H1 (cell line): ENCODE measurements around the gene OSBPL6. TPM values are rescaled to one million over a fixed set of nuclear protein-coding genes. Genes with fewer than 3 reads are reported as not detected.

Experiments
- EZH2 ChIP-seq: fragments of 200-600 bp; sonication (generic); IDR thresholded peaks from 2 replicates; pipeline ENCODE4 v1.7.1; 2012; ENCODE audit warnings: low read depth, mild to moderate bottlenecking, moderate library complexity, low read length, inconsistent platforms; ENCODE audit not compliant: severe bottlenecking
- GABPA ChIP-seq: IDR thresholded peaks from 2 replicates; pipeline ENCODE4 v1.6.1; 2011; ENCODE audit warnings: mild to moderate bottlenecking, low read length, moderate library complexity, borderline replicate concordance; ENCODE audit not compliant: insufficient read depth
- MAFK ChIP-seq: IDR thresholded peaks from 2 replicates; pipeline ENCODE4 v1.6.1; 2012; ENCODE audit warnings: low read depth, mild to moderate bottlenecking, improper control_type of control experiment, low read length
- RAD21 ChIP-seq, 2 experiments: IDR thresholded peaks in 1 of 2; conservative IDR thresholded peaks in 1 of 2; 2 replicates each; pipeline ENCODE4 v1.6.1; 2011; ENCODE audit warnings: low read depth in 2 of 2, low read length in 2 of 2, improper control_type of control experiment in 1 of 2, inconsistent platforms in 1 of 2, mild to moderate bottlenecking in 1 of 2, moderate library complexity in 1 of 2
- TAF1 ChIP-seq: IDR thresholded peaks from 2 replicates; pipeline ENCODE4 v1.6.1; 2011; ENCODE audit warnings: mild to moderate bottlenecking, low read depth, low read length
- TAF7 ChIP-seq: optimal IDR thresholded peaks from 2 replicates; pipeline ENCODE3; 2011; ENCODE audit warnings: low read depth, mild to moderate bottlenecking, inconsistent platforms, low read length, moderate library complexity, borderline replicate concordance
- polyA plus RNA-seq, 7 experiments: library from polyadenylated mRNA; depleted of rRNA in 3 of 7; stranded (reverse) in 5 of 7; unstranded in 2 of 7; fragments of >200 nt in 5 of 7; fragments of 200-250 nt in 2 of 7; gene quantifications; 1 replicate in 5 of 7; 2 replicates in 1 of 7; 4 replicates in 1 of 7; pipeline versions ENCODE4 v1.2.1 to v1.2.3, GENCODE V29; 2011 to 2013; ENCODE audit warnings: missing spikeins in 2 of 7, mixed read lengths in 2 of 7
- total RNA-seq: library from RNA; stranded (reverse); fragmentation: NEBNext Ultra II Directional; extraction: Animal tissue kit (Norgen Biotek cat#: 25700); gene quantifications from 2 replicates; pipeline ENCODE4 v1.2.1, GENCODE V29; 2021

OSBPL6 gene
- total and polyA plus RNA-seq, 2 of the 8 experiments (the other 6 are each of a cell fraction or from before 2014, with no cell fraction given): 1.7 to 5.6 TPM

GRCh38 chr2:178335230-178335629 is 140.9 kb downstream of the OSBPL6 start (continued):
- TF ChIP-seq RAD21 (IDR thresholded peaks at IDR 0.05 in 1 of 2, conservative IDR thresholded peaks at IDR 0.05 in 1 of 2; ENCODE audit: low read depth in 2 of 2, low read length in 2 of 2): no peak
- TF ChIP-seq TAF1: no peak
- TF ChIP-seq GABPA: no peak
- no peak for TF ChIP-seq TAF7
- no peak for TF ChIP-seq EZH2
- TF ChIP-seq MAFK: no peak
